GM12892 (cell line): ENCODE measurements around the gene CEP131.

ENCODE experiments used
- POLR2A ChIP-seq: IDR thresholded peaks from 2 replicates; pipeline ENCODE4 v1.6.1; 2011; ENCODE audit warnings: low read depth, low read length, control low read depth
- POLR2AphosphoS5 ChIP-seq: IDR thresholded peaks from 2 replicates; pipeline ENCODE4 v1.6.1; 2011; ENCODE audit warnings: low read depth, low read length, control low read depth
- TAF1 ChIP-seq: IDR thresholded peaks from 2 replicates; pipeline ENCODE4 v1.6.1; 2011; ENCODE audit warnings: low read depth, mild to moderate bottlenecking, control low read depth, low read length, borderline replicate concordance

- TF ChIP-seq TAF1 (no peak), POLR2A (no peak), POLR2AphosphoS5 (no peak)
Observed at GRCh38 chr17:81163051-81163695, 59.6 kb downstream of the CEP131 start.
